Activated B cell treated with CpG ODN at 0.5 μM for 24 hours (primary cell): Measurements from ENCODE around the gene AVL9. TPM values are rescaled to one million over a fixed set of nuclear protein-coding genes. Genes with fewer than 3 reads are reported as not detected.

Experiments used
- ATAC-seq: fragments of 200-7000 bp; cut with Tn5 transposase; one replicate; pipeline ENCODE4 v1.10.0; 2021; ENCODE audit warnings: low read depth, mild to moderate bottlenecking, moderate library complexity
- CTCF ChIA-PET: fragments of 350-600 bp; sonication (Branson Sonifier 250); formaldehyde crosslinking; loops from one replicate; lab custom pipeline; 2021; ENCODE audit warnings: antibody characterized with exemption; lab: Charles Lee
- POLR2A ChIA-PET: fragments of 350-600 bp; sonication (Branson Sonifier 250); formaldehyde crosslinking; loops from one replicate; lab custom pipeline; 2021; ENCODE audit warnings: antibody characterized with exemption; lab: Charles Lee
- DNase-seq: peaks from one replicate; pipeline ENCODE4 v3.0.0; 2022
- H3K27ac Mint-ChIP-seq: one replicate; pipeline ENCODE4 v1.8.0; 2020; ENCODE audit warnings: mixed read lengths
- H3K27me3 Mint-ChIP-seq: one replicate; pipeline ENCODE4 v1.8.0; 2021; ENCODE audit warnings: mixed read lengths
- H3K36me3 Mint-ChIP-seq: one replicate; pipeline ENCODE4 v1.8.0; 2021; ENCODE audit warnings: low read depth, mixed read lengths
- H3K4me1 Mint-ChIP-seq: one replicate; pipeline ENCODE4 v1.8.0; 2021; ENCODE audit warnings: mixed read lengths
- H3K4me3 Mint-ChIP-seq: one replicate; pipeline ENCODE4 v1.8.0; 2020; ENCODE audit warnings: mild to moderate bottlenecking, mixed read lengths
- H3K9me3 Mint-ChIP-seq: one replicate; pipeline ENCODE4 v1.8.0; 2020; ENCODE audit warnings: mixed read lengths
- CTCF ChIP-seq: fragments of 200-600 bp; IDR thresholded peaks from one replicate; pipeline ENCODE4 v1.8.0; 2022; ENCODE audit warnings: antibody characterized with exemption, mild to moderate bottlenecking
- intact Hi-C: fragments of 100-400 bp; cut with micrococcal nuclease; formaldehyde crosslinking; loops from one replicate; pipeline ENCODE4 v1.15.1; 2024
- total RNA-seq: library from RNA; stranded (reverse); gene quantifications from 2 replicates; pipeline ENCODE4 v1.2.3, GENCODE V29; 2022

The AVL9 gene
- total RNA-seq, 1 donor from 2014 or later = 52.5 TPM

- Mint-ChIP-seq H3K9me3 (no peaks in the 10 kb centered on the region), H3K27ac (no peak overlapping the region), H3K27me3 (no peaks in the 10 kb centered on the region), H3K4me1 (no peaks in the 10 kb centered on the region), H3K36me3 (peaks cover 80% of the 10 kb centered on the region), H3K4me3 (no peak overlapping the region)
- no peak for ATAC-seq
- TF ChIP-seq CTCF = no peak
- ChIA-PET CTCF (interaction anchor here (0.8 kb wide), 1 partner anchor 89 kb away, joined by 4 read pairs; no protein-coding TSS in a partner anchor), POLR2A (no interaction called here)
- no peak for DNase-seq
- intact Hi-C loops = no loop called here
Measured at GRCh38 chr7:32579776-32580175, 84.5 kb downstream of the AVL9 start.

GRCh38 chr7:32580646-32581045, 85.4 kb downstream of the AVL9 start:
- Mint-ChIP-seq H3K27me3 (no peaks in the 10 kb centered on the region), H3K36me3 (peaks cover 81% of the 10 kb centered on the region), H3K4me1 (no peaks in the 10 kb centered on the region), H3K4me3 (no peak overlapping the region), H3K9me3 (no peaks in the 10 kb centered on the region), H3K27ac (no peak overlapping the region)
- ChIA-PET POLR2A (no interaction called here), CTCF (interaction anchor here (0.8 kb wide), 1 partner anchor 89 kb away, joined by 4 read pairs; no protein-coding TSS in a partner anchor)
- intact Hi-C loops = no loop called here
- DNase-seq (no peak), ATAC-seq (no peak)
- TF ChIP-seq CTCF = no peak

- no peaks in the 10 kb centered on the region for H3K27me3 Mint-ChIP-seq
- H3K36me3 Mint-ChIP-seq = peaks cover 76% of the 10 kb centered on the region
- no peak for TF ChIP-seq CTCF
- H3K9me3 Mint-ChIP-seq = no peaks in the 10 kb centered on the region
- no peak overlapping the region for H3K27ac Mint-ChIP-seq
- no peak overlapping the region for H3K4me3 Mint-ChIP-seq
- intact Hi-C loops = no loop called here
- CTCF ChIA-PET = no interaction called here
- POLR2A ChIA-PET = no interaction called here
- no peak for ATAC-seq
- DNase-seq = no peak
- H3K4me1 Mint-ChIP-seq = no peaks in the 10 kb centered on the region
Measured at GRCh38 chr7:32582036-32582435, 86.7 kb downstream of the AVL9 start.

GRCh38 chr7:32583791-32584190, 88.5 kb downstream of the AVL9 start:
- H3K9me3 Mint-ChIP-seq = no peaks in the 10 kb centered on the region
- ChIA-PET POLR2A (no interaction called here), CTCF (no interaction called here)
- DNase-seq = no peak
- no peaks in the 10 kb centered on the region for H3K4me1 Mint-ChIP-seq
- no peak for ATAC-seq
- TF ChIP-seq CTCF = no peak
- intact Hi-C loops = no loop called here
- H3K36me3 Mint-ChIP-seq = peaks cover 71% of the 10 kb centered on the region
- H3K27me3 Mint-ChIP-seq = no peaks in the 10 kb centered on the region
- H3K27ac Mint-ChIP-seq = no peak overlapping the region
- H3K4me3 Mint-ChIP-seq = no peak overlapping the region

GRCh38 chr7:32586291-32587221, 91.3 kb downstream of the AVL9 start:
- Mint-ChIP-seq H3K27ac (no peak overlapping the region), H3K9me3 (no peaks in the 10 kb centered on the region), H3K4me1 (no peaks in the 10 kb centered on the region), H3K36me3 (peaks cover 59% of the 10 kb centered on the region), H3K4me3 (no peak overlapping the region), H3K27me3 (no peaks in the 10 kb centered on the region)
- intact Hi-C loops = no loop called here
- no peak for TF ChIP-seq CTCF
- DNase-seq (no peak), ATAC-seq (no peak)
- ChIA-PET POLR2A (no interaction called here), CTCF (no interaction called here)
